GM10248 (cell line): ENCODE data around the gene PACRG.

Experiments
- CTCF ChIA-PET: fragments of 300-600 bp; sonication (Branson Sonifier 250); formaldehyde crosslinking; extraction: SDS; loops from one replicate; lab custom pipeline; 2021; ENCODE audit warnings: antibody characterized with exemption; lab: Yijun Ruan, JAX
- POLR2A ChIA-PET: fragments of 350-650 bp; sonication (Branson Sonifier 250); formaldehyde crosslinking; extraction: SDS; loops from one replicate; lab custom pipeline; 2020; ENCODE audit warnings: antibody characterized with exemption; lab: Yijun Ruan, JAX
- DNase-seq: peaks from one replicate; pipeline ENCODE4 v3.0.0; 2012; ENCODE audit errors: extremely low spot score
- TF ChIP-seq, protein P1 (sequence below): IDR thresholded peaks from 2 replicates; pipeline ENCODE4 v1.5.1; 2012; ENCODE audit warnings: mild to moderate bottlenecking, low read depth; ENCODE audit errors: extremely low read depth, missing control alignments, control extremely low read depth

PACRG gene

DNA sequence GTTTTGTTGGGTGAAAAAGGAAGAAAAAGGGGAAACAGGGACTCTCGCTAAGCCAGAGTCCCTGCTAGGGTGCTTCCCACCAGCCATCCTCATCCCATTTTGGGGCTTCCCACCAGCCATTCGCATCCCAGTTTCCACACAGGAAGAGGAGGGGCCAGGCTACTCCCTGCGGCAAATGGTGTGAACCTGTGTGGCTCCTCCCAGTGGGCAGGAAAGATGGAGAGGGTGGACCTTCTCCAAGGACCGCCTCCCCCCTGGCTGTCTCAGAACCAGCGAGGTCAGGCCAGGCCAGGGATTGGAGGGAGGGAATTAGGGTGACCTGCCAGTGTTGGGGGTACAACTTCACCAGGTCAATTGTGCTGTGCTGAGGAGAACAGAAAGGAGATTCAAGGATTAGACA is 326.9 kb downstream of the PACRG start:
- TF ChIP-seq, protein P1, sequence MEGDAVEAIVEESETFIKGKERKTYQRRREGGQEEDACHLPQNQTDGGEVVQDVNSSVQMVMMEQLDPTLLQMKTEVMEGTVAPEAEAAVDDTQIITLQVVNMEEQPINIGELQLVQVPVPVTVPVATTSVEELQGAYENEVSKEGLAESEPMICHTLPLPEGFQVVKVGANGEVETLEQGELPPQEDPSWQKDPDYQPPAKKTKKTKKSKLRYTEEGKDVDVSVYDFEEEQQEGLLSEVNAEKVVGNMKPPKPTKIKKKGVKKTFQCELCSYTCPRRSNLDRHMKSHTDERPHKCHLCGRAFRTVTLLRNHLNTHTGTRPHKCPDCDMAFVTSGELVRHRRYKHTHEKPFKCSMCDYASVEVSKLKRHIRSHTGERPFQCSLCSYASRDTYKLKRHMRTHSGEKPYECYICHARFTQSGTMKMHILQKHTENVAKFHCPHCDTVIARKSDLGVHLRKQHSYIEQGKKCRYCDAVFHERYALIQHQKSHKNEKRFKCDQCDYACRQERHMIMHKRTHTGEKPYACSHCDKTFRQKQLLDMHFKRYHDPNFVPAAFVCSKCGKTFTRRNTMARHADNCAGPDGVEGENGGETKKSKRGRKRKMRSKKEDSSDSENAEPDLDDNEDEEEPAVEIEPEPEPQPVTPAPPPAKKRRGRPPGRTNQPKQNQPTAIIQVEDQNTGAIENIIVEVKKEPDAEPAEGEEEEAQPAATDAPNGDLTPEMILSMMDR, result no peak
- POLR2A ChIA-PET, result no interaction called here
- DNase-seq, result no peak
- CTCF ChIA-PET, result no interaction called here

DNA sequence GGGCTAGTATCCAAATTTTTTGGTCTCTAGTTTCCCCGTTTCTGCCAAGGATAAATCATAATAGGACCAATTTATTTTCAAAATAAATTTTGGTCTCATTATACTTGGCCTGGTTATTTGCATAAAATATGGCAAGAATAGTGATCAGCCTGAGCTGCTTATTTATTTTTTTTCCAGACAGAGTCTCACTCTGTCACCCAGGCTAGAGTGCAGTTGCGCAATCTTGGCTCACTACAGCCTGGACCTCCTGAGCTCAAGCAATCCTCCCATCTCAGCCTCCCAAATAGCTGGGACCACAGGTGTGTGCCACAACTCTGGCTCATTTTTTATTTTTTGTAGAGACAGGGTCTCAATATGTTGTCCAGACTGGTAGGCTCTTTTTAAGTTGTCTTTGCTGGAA is 329.5 kb downstream of the PACRG start:
- POLR2A ChIA-PET, result no interaction called here

DNA sequence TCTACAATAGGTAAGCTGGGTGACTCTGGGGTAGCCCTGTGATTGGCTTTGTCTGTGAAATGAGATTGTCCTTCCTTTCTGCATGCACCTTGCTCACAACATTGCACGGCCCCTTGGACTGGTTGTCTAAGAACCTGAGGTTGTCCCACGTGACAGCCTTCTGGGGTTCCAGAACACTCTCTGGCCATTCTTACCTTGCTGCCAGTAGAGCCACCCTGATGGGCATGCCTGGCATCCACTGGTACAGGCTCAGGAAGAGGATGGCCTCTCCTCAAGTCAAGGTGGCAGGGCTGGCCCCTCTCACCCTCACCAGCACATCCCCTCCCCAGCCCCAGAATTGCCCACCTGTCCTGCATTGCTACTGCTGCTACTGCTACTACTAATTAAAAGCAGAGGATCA is 335.0 kb downstream of the PACRG start:
- TF ChIP-seq, protein P1, result no peak
- CTCF ChIA-PET, result no interaction called here
- POLR2A ChIA-PET, result no interaction called here

More for the DNA sequence above, 329.5 kb downstream of the PACRG start:
- DNase-seq, result no peak
- CTCF ChIA-PET, result no interaction called here
- TF ChIP-seq, protein P1, result no peak

DNA sequence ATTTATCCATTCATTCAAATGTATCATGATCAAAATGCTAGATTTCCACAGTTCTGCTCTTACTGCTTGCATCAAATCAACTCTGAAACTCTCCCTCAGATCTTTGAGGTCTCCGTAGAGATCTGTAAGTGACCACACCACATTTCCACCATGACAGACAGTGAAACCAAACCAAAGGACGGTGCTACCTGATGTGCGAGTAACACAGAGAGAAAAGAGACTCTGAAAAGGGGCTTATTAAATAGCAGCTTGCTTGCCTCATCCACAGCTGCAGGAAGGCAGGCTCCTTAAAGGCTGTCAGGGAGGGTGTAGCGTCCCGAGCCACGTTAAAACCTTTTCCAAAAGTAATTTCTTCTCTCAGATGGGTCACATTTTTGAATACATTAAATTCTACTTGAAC is 335.8 kb downstream of the PACRG start:
- ChIA-PET POLR2A (no interaction called here), CTCF (no interaction called here)
- TF ChIP-seq, protein P1, result no peak
- DNase-seq, result no peak

More for the DNA sequence above, 335.0 kb downstream of the PACRG start:
- no peak for DNase-seq

DNA sequence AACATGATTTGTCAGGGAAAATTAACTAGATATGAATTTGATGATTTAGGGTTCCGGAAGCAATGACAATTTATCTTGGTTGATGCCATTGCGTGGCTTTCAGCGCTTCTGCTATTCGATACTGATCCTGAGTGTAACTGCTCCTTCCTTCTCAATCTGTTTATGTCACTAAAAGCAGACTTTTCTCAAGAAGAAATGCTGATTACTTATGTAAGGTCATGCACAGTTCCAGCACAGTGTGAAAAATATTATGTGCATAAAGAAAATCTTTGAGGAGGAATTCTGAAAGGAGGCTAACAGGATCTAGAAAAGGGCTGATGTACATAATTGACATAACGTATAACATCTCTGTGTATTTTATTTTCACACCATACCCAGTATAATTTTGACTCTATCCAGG is 336.6 kb downstream of the PACRG start:
- no peak for DNase-seq
- POLR2A ChIA-PET, result no interaction called here

DNA sequence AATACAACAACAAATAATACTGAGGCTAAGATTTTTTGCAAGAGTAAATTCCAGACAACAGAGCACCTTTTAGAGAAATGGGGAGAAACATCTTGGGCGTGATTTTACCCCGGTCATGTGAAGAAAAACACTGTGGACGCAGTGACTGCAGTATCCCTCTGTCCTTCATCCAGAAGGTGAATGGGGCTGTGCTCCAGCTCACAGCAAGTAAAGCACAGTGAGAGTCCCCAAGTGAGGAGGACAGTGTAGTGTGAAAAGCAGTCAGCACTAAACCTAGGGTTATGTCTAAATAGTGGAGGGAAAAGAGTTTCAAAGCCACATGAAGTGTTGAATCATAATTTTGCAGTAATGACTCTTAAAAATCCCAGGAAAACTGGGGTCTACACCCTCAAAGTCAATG is 338.4 kb downstream of the PACRG start:
- POLR2A ChIA-PET, result no interaction called here
- DNase-seq, result no peak
- CTCF ChIA-PET, result no interaction called here

More for the DNA sequence above, 336.6 kb downstream of the PACRG start:
- TF ChIP-seq, protein P1, result no peak
- CTCF ChIA-PET, result no interaction called here

More for the DNA sequence above, 338.4 kb downstream of the PACRG start:
- TF ChIP-seq, protein P1, result no peak
